ENCODE measurements around the gene NATD1.

- TF ChIP-seq CTCF (IDR thresholded peaks at IDR 0.05) (no peak), POLR2A (IDR thresholded peaks at IDR 0.05; ENCODE audit: low read depth) (no peak), POLR2AphosphoS5 (IDR thresholded peaks at IDR 0.05) (no peak), EP300 (IDR thresholded peaks at IDR 0.05) (no peak)
Observed at GRCh38 chr17:21240369-21241055, 12.7 kb downstream of the NATD1 start.
